Smooth muscle cell (in vitro differentiated cells): ENCODE results near the gene USP17L19. TPM values are rescaled to one million over a fixed set of nuclear protein-coding genes. Genes with fewer than 3 reads are reported as not detected.
"Not testable (repeated sequence)": the region's sequence is repeated elsewhere in the genome, so short reads cannot be mapped to it uniquely, and the experiment has no call there.

Experiments used
- DNase-seq: peaks from one replicate; lab custom pipeline; 2025; ENCODE audit not compliant: unreplicated experiment; lab: John Stamatoyannopoulos, UW
- H2AFZ ChIP-seq: fragments of 200-600 bp; sonication (generic); 2 replicates; pipeline ENCODE4 v1.6.0; 2016; ENCODE audit warnings: antibody characterized with exemption, low read depth, mild to moderate bottlenecking
- H3F3A ChIP-seq: fragments of 200-600 bp; sonication (generic); 2 replicates; pipeline ENCODE4 v1.6.0; 2017; ENCODE audit warnings: antibody characterized with exemption, low read depth
- H3K27ac ChIP-seq: fragments of 200-600 bp; sonication (generic); 2 replicates; pipeline ENCODE4 v1.5.1; 2016; ENCODE audit warnings: low read depth, mild to moderate bottlenecking
- H3K27me3 ChIP-seq: fragments of 200-600 bp; sonication (generic); 2 replicates; pipeline ENCODE4 v1.6.1; 2016; ENCODE audit warnings: low read depth, mild to moderate bottlenecking
- H3K36me3 ChIP-seq: fragments of 200-600 bp; sonication (generic); 2 replicates; pipeline ENCODE4 v1.5.1; 2016; ENCODE audit warnings: low read depth
- H3K4me1 ChIP-seq: fragments of 200-600 bp; sonication (generic); 2 replicates; pipeline ENCODE4 v1.5.1; 2016; ENCODE audit warnings: low read depth
- H3K4me2 ChIP-seq: fragments of 200-600 bp; sonication (generic); 2 replicates; pipeline ENCODE4 v1.6.0; 2016; ENCODE audit warnings: mild to moderate bottlenecking
- H3K4me3 ChIP-seq: fragments of 200-600 bp; sonication (generic); 2 replicates; pipeline ENCODE4 v1.5.1; 2016; ENCODE audit warnings: mild to moderate bottlenecking
- H3K79me2 ChIP-seq: fragments of 200-600 bp; sonication (generic); 2 replicates; pipeline ENCODE4 v1.6.0; 2016; ENCODE audit warnings: low read depth, mild to moderate bottlenecking
- H3K9ac ChIP-seq: fragments of 200-600 bp; sonication (generic); 2 replicates; pipeline ENCODE4 v1.6.0; 2016; ENCODE audit warnings: low read depth
- H3K9me3 ChIP-seq: fragments of 200-600 bp; sonication (generic); replicated peaks from 2 replicates; pipeline ENCODE4 v1.5.1; 2016; ENCODE audit warnings: low read depth
- H4K20me1 ChIP-seq: fragments of 200-600 bp; sonication (generic); 2 replicates; pipeline ENCODE4 v1.6.0; 2016; ENCODE audit warnings: low read depth
- WGBS: methylation state at CpG from one replicate; pipeline ENCODE4 v1.1.7; 2016; ENCODE audit warnings: low lambda C conversion rate; 5-methylcytosine and 5-hydroxymethylcytosine counted together
- polyA plus RNA-seq: library from polyadenylated mRNA; unstranded; fragments of >200 nt; fragmentation: Nextera tagmentation; extraction: Ambion mirVana; gene quantifications from 2 replicates; pipeline ENCODE4 v1.2.1, GENCODE V29; 2016
- total RNA-seq: library from RNA; depleted of rRNA; stranded (reverse); fragments of >200 nt; gene quantifications from 2 replicates; pipeline ENCODE4 v1.2.3, GENCODE V29; 2014

The USP17L19 gene
- total RNA-seq (not detected in 2 replicates), polyA plus RNA-seq (not detected in 2 replicates)

GRCh38 chr4:9253078-9253477 lies at the start of gene USP17L19:
USP17L19 (plus strand) TSS chr4:9253378; CDS start chr4:9253378, 0 bp downstream.
- H3K36me3 ChIP-seq, H3K79me2 ChIP-seq, H3K27me3 ChIP-seq, H3K4me1 ChIP-seq, H2AFZ ChIP-seq, DNase-seq, H3K9me3 ChIP-seq, H4K20me1 ChIP-seq, H3K4me2 ChIP-seq, H3K9ac ChIP-seq, H3K27ac ChIP-seq, H3F3A ChIP-seq, H3K4me3 ChIP-seq: not testable (repeated sequence)
- WGBS, result no CpG with 5 or more reads among the region's 13 CpGs

- not testable (repeated sequence) for H3K9me3 ChIP-seq, DNase-seq, H3F3A ChIP-seq, H3K9ac ChIP-seq, H2AFZ ChIP-seq, H3K27ac ChIP-seq, H4K20me1 ChIP-seq, H3K4me3 ChIP-seq, H3K4me2 ChIP-seq, H3K27me3 ChIP-seq, H3K36me3 ChIP-seq, H3K4me1 ChIP-seq, H3K79me2 ChIP-seq
- WGBS, result 72% methylated on average over 4 of the region's 13 CpGs
Observed at GRCh38 chr4:9210357-9210756, 42.8 kb upstream of the USP17L19 start, which contains the start of gene USP17L10. USP17L10 (plus strand) TSS chr4:9210657; CDS start chr4:9210657, 0 bp downstream.

- not testable (repeated sequence) for H3F3A ChIP-seq, H3K9me3 ChIP-seq, H3K79me2 ChIP-seq, H3K4me1 ChIP-seq, H3K9ac ChIP-seq, DNase-seq, H2AFZ ChIP-seq, H3K27me3 ChIP-seq, H3K36me3 ChIP-seq, H3K4me3 ChIP-seq, H4K20me1 ChIP-seq, H3K4me2 ChIP-seq, H3K27ac ChIP-seq
- 75% methylated on average over 13 of the region's 14 CpGs for WGBS
Observed at GRCh38 chr4:9214701-9215100, 38.5 kb upstream of the USP17L19 start.

- WGBS, result no CpG with 5 or more reads among the region's 14 CpGs
- H4K20me1 ChIP-seq, H3K9me3 ChIP-seq: not testable (repeated sequence)
Observed at GRCh38 chr4:9215105-9215504, 38.1 kb upstream of the USP17L19 start, which contains the start of gene USP17L11. USP17L11 (plus strand) TSS chr4:9215405; CDS start chr4:9215405, 0 bp downstream.

GRCh38 chr4:9219852-9220251 lies 33.3 kb upstream of the USP17L19 start, which contains the start of gene USP17L12:
USP17L12 (plus strand) TSS chr4:9220152; CDS start chr4:9220152, 0 bp downstream.
- not testable (repeated sequence) for H3K27ac ChIP-seq, H3K4me3 ChIP-seq, DNase-seq, H3K27me3 ChIP-seq, H3K9ac ChIP-seq, H3K4me2 ChIP-seq, H4K20me1 ChIP-seq, H3K9me3 ChIP-seq, H3K4me1 ChIP-seq, H2AFZ ChIP-seq, H3K36me3 ChIP-seq, H3F3A ChIP-seq, H3K79me2 ChIP-seq
- WGBS, result no CpG with 5 or more reads among the region's 13 CpGs

More at GRCh38 chr4:9215105-9215504, 38.1 kb upstream of the USP17L19 start, which contains the start of gene USP17L11:
- H3K27me3 ChIP-seq, H3K36me3 ChIP-seq, H2AFZ ChIP-seq, H3K4me1 ChIP-seq, H3K4me3 ChIP-seq, H3F3A ChIP-seq, H3K4me2 ChIP-seq, H3K79me2 ChIP-seq, DNase-seq, H3K9ac ChIP-seq, H3K27ac ChIP-seq: not testable (repeated sequence)

GRCh38 chr4:9224596-9224995 lies 28.6 kb upstream of the USP17L19 start, which contains the start of gene USP17L13:
USP17L13 (plus strand) TSS chr4:9224896; CDS start chr4:9224896, 0 bp downstream.
- not testable (repeated sequence) for DNase-seq, H3K4me2 ChIP-seq, H3K9ac ChIP-seq, H3K79me2 ChIP-seq, H2AFZ ChIP-seq, H3K36me3 ChIP-seq, H3K4me3 ChIP-seq, H3K27ac ChIP-seq, H3K4me1 ChIP-seq, H3K27me3 ChIP-seq, H3K9me3 ChIP-seq, H4K20me1 ChIP-seq, H3F3A ChIP-seq
- WGBS, result no CpG with 5 or more reads among the region's 14 CpGs

- H3K27me3 ChIP-seq, H2AFZ ChIP-seq, H3K4me2 ChIP-seq, H3F3A ChIP-seq, H3K27ac ChIP-seq, H3K9me3 ChIP-seq, DNase-seq, H3K4me3 ChIP-seq, H3K9ac ChIP-seq, H3K79me2 ChIP-seq, H3K36me3 ChIP-seq, H3K4me1 ChIP-seq, H4K20me1 ChIP-seq: not testable (repeated sequence)
- 82% methylated on average over 5 of the region's 8 CpGs for WGBS
Observed at GRCh38 chr4:9230249-9230648, 22.9 kb upstream of the USP17L19 start.

- H3K4me1 ChIP-seq, H3K27ac ChIP-seq, H3K9me3 ChIP-seq, H3F3A ChIP-seq, DNase-seq, H3K79me2 ChIP-seq, H3K4me2 ChIP-seq, H3K36me3 ChIP-seq, H3K4me3 ChIP-seq, H3K9ac ChIP-seq, H3K27me3 ChIP-seq, H2AFZ ChIP-seq, H4K20me1 ChIP-seq: not testable (repeated sequence)
- no CpG with 5 or more reads among the region's 15 CpGs for WGBS
Observed at GRCh38 chr4:9234085-9234484, 19.1 kb upstream of the USP17L19 start, which contains the start of gene USP17L15. USP17L15 (plus strand) TSS chr4:9234385; CDS start chr4:9234385, 0 bp downstream.
